ENCODE results near the gene TNIP1.
A peak's percentile ranks its signal among the peaks of the same experiment; 100 is the strongest.

Gene TNIP1

DNA sequence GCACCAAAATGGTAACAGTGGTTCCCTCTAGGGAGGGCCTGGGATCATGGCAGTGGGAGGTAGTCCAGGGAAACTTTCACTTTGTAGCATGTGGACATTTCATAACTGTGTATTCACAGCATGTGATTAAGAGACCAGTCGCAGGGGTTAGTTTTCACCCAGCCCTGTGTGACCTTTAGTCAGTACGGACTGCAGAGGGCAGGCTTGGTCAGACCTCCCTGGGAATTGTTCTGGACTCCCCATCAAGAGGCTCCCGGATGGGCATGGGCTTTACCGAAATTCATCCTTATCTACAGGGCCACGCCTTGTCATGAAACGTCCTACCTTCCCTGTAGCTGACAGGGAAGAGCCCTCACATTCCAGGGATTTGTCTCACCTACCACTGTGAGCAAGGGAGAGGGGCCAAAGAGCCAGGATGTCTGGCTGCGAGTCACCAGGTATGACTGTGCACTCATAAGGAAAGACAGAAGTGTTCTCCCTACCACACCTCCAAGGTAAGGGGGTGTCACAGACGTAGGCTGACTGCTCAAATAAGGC, 40.6 kb downstream of the TNIP1 start:
- no peak for DNase-seq (ENCODE audit: low spot score)

GRCh38 chr5:151039665-151040064, 41.2 kb downstream of the TNIP1 start:
- no peak for DNase-seq (ENCODE audit: low spot score)

- peak; percentile 50 for DNase-seq (ENCODE audit: low spot score)
These were observed 42.0 kb downstream of the TNIP1 start for GRCh38 chr5:151038801-151039238.

DNA sequence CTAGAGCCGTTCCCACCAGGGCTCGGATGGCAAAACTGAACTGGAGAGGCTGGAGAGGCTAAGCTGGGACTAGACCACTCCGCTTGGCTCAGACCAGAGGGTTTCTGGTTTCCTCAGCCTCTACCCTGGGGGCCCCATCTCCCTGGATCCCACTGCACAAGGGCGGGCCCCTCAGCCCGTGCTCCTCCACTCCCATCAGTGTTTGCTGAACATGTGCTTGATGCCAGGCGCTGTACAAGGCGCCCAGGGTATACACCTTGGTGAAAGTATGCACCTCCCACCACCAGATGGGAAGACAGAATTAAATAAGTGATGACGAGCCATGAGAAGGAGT, 42.5 kb downstream of the TNIP1 start:
- DNase-seq (ENCODE audit: low spot score), result no peak

DNA sequence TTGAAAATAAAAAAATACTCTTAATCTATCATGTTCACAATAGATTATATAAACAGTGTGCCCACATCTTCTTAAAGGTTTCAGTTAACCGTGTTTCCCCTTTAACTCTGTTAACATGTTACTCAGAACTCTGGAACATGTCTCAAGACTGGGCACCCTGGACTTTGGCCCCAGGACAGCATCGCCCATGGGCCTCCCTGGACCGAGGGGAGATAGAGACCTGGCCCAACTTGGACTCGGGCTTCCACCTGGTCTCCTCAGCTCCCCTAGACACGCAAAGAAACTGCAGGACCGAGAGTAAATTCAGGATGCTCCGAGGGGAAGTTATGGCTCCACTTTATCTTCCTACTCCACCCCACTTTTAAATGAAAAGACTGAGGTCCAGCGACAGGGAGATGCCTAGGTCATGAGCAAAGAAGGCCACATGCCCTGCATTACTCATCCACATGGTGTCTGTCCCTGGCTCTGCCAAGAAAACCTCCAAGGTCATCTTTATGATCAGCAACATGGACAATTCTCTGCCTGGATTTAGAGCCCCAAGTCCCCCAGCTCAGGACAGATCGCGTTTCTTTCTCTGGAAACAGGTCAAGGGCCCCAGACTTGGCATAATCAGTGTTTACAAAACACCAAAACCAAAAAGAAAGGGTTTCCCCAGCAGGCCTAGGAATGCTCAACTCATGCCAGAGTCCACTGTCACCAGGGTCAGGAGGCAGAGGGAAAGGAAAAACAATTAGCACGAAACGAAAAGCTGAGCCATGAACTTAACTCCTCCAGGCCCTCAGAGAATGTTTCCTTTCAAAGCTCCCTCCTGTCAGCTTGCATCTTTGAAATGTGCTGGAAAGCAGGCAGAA, 43.0 kb downstream of the TNIP1 start:
- DNase-seq (ENCODE audit: low spot score), result peak; percentile 85

- DNase-seq (ENCODE audit: low spot score), result no peak
These were observed 44.3 kb downstream of the TNIP1 start for GRCh38 chr5:151036556-151036955.

GRCh38 chr5:151034422-151035379, 46.1 kb downstream of the TNIP1 start:
- no peak for DNase-seq (ENCODE audit: low spot score)

GRCh38 chr5:151033217-151033934, 47.5 kb downstream of the TNIP1 start:
- DNase-seq (ENCODE audit: low spot score), result no peak

- DNase-seq (ENCODE audit: low spot score), result no peak
These were observed 49.3 kb downstream of the TNIP1 start for GRCh38 chr5:151031554-151031953.

DNA sequence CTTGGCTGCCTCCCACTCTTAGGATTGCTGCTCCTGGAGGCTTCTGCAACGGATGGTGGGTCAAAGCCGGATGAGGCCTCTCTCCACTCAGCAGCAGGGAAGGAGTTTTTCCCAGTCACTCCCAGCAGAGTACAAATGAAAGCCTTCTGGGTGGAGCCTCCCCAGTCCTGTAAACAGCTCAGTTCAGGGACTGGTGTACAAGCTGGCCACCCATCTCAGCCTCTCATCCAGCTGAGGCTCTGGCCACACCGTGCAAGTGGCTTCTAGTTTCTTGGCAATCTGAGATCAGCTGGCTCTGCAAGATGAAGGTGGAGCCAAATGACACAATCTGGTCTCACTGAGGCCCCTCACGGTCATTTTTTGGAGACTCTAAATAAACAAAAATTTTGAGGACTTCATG, 50.5 kb downstream of the TNIP1 start:
- DNase-seq (ENCODE audit: low spot score), result no peak

- DNase-seq (ENCODE audit: low spot score), result no peak
These were observed 50.8 kb downstream of the TNIP1 start for GRCh38 chr5:151030056-151030336.

- DNase-seq (ENCODE audit: low spot score), result no peak
These were observed 51.4 kb downstream of the TNIP1 start for GRCh38 chr5:151029179-151030055.

DNA sequence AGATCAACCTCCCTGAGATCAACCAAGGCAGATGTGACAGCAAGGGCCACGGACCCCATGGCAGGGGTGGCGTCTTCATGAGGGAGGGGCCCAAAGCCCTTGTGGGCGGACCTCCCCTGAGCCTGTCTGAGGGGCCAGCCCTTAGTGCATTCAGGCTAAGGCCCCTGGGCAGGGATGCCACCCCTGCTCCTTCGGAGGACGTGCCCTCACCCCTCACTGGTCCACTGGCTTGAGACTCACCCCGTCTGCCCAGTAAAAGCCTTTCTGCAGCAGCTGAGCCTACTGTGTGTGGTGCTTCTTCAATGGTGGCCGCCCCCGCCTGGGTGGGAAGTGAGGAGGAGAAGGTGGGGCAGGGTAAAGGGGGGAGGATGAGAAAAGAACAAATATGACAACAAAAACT, 52.1 kb downstream of the TNIP1 start:
- DNase-seq (ENCODE audit: low spot score), result no peak

- DNase-seq (ENCODE audit: low spot score), result no peak
These were observed 52.8 kb downstream of the TNIP1 start for GRCh38 chr5:151027961-151028479.

GRCh38 chr5:151026679-151027078, 54.2 kb downstream of the TNIP1 start:
- DNase-seq (ENCODE audit: low spot score), result no peak

DNA sequence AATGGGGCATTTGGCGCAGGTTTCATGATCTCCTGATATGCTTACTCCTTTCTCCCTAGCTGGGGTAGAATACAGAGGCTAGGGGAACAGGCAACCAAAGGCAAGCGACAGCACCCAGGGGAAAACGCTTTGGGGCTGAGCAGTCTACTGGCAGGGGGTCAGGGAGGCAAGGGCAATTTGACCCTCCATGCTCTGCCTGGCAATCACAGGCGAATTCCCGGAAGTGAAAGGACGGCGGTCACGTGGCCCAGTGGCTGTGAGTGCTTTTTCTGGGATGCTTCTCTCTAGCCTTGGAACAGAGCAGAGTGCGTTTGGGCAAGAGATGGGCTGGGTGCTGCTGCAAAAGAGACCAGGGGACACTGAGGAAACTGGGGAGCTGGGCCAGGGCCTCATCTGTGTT, 54.7 kb downstream of the TNIP1 start:
- DNase-seq (ENCODE audit: low spot score), result no peak

GRCh38 chr5:151025250-151025606, 55.6 kb downstream of the TNIP1 start:
- no peak for DNase-seq (ENCODE audit: low spot score)

DNA sequence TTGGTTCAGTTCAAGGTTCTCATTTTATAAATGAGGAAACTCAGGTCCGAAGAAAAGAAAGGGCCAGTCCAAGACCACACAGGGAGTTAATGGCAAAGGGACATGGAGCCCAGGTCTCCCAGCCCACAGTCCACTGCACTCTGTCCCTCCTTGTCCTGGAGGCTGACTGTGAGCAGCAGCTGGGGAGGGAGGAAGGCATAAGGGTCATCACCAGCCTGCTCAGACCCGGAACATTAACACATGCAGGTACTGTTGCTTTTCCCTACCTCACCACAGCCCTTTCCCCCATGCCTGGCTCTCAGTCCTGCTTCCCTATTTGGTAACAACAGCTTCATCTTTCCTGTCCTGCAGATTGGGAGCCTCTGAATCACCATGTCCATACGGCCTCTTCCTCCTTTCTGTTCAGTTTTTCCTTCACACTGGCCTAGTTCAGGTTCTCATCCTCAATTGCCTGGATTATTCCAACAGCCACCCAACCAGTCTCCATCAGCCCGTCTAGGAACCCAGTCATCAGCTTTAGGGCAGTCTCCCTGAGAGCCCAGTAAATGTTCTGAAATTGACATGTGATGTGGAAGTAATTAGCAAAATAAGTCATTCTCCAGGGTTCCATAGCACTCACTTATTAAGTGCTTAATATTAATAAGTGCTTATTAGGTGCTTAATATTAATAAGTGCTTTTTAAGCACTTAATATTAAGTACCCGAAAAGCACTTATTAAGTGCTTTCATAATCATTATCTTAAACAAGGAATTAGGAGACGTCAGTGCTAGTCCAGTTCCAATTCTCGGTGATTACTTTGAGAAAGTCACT, 56.2 kb downstream of the TNIP1 start:
- no peak for DNase-seq (ENCODE audit: low spot score)

DNA sequence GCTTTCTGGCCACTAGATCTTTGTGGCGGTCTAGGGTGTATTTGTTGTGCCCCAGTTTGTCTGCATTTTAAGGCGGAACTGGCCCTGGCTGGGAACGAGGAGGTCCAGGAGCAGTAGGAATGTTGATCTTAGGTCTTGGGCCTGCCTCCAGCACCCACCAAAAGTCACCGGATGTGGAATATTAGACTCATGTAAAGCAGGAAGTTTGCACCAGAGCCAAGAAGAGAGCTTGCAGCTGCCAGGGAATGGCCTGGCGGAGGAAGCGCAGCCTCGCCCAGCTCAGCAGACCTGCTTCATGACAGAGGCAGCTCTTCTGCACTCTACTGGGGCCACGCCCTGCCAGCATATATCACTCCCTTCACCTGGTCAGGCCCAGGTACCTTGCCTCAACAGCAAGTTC, 57.2 kb downstream of the TNIP1 start:
- no peak for DNase-seq (ENCODE audit: low spot score)

GRCh38 chr5:151023047-151023615, 57.7 kb downstream of the TNIP1 start:
- DNase-seq (ENCODE audit: low spot score), result no peak
